A673 (cell line): ENCODE measurements around the gene MED15. TPM values are rescaled to one million over a fixed set of nuclear protein-coding genes. Genes with fewer than 3 reads are reported as not detected.

Source experiments
- BruUV-seq: library from RNA; stranded (reverse); fragments of 400-500 nt; replicated peaks from 2 replicates; lab custom pipeline; 2021; lab: Mats Ljungman, UMichigan
- CTCF ChIA-PET: fragments of 300-600 bp; sonication (Branson Sonifier 250); formaldehyde crosslinking; loops from one replicate; lab custom pipeline; 2022; ENCODE audit warnings: antibody characterized with exemption; lab: Charles Lee
- POLR2A ChIA-PET: fragments of 300-600 bp; sonication (Branson Sonifier 250); formaldehyde crosslinking; loops from one replicate; lab custom pipeline; 2022; ENCODE audit warnings: antibody characterized with exemption; ENCODE audit not compliant: low non-redundant PET; lab: Charles Lee
- DNase-seq: peaks from one replicate; pipeline ENCODE4 v3.0.0-alpha.2; 2015; ENCODE audit warnings: low spot score
- H3K27ac ChIP-seq: fragments of 200-600 bp; sonication (generic); 2 replicates; pipeline ENCODE4 v1.5.1; 2016; ENCODE audit warnings: mixed run types, low read depth, mild to moderate bottlenecking, mixed read lengths, antibody characterized with exemption, low read length; ENCODE audit not compliant: poor library complexity, severe bottlenecking
- H3K27me3 ChIP-seq: fragments of 200-600 bp; sonication (generic); replicated peaks from 2 replicates; pipeline ENCODE4 v1.6.1; 2017; ENCODE audit warnings: mixed run types, low read depth, mild to moderate bottlenecking, mixed read lengths, antibody characterized with exemption, low read length; ENCODE audit not compliant: insufficient read depth, poor library complexity
- H3K36me3 ChIP-seq: fragments of 200-600 bp; sonication (generic); 2 replicates; pipeline ENCODE4 v1.6.1; 2016; ENCODE audit warnings: mixed run types, mild to moderate bottlenecking, mixed read lengths, antibody characterized with exemption, low read length; ENCODE audit not compliant: insufficient read depth, poor library complexity, severe bottlenecking
- H3K4me1 ChIP-seq: fragments of 200-600 bp; sonication (generic); 2 replicates; pipeline ENCODE4 v1.6.1; 2017; ENCODE audit warnings: mixed run types, mild to moderate bottlenecking, mixed read lengths, antibody characterized with exemption, low read length; ENCODE audit not compliant: insufficient read depth, poor library complexity, severe bottlenecking
- H3K4me3 ChIP-seq: fragments of 200-600 bp; sonication (generic); 2 replicates; pipeline ENCODE4 v1.5.1; 2016; ENCODE audit warnings: low read depth, mixed run types, mild to moderate bottlenecking, mixed read lengths, low read length; ENCODE audit not compliant: poor library complexity, severe bottlenecking
- H3K9me3 ChIP-seq: fragments of 200-600 bp; sonication (generic); 2 replicates; pipeline ENCODE4 v1.6.1; 2016; ENCODE audit warnings: mixed run types, low read depth, mild to moderate bottlenecking, mixed read lengths, antibody characterized with exemption, low read length; ENCODE audit not compliant: poor library complexity, severe bottlenecking
- CTCF ChIP-seq: fragments of 300-800, 200-600 bp; sonication (generic); conservative IDR thresholded peaks from 2 replicates; pipeline ENCODE4 v1.5.1; 2017; ENCODE audit warnings: low read depth, mild to moderate bottlenecking, antibody characterized with exemption, low read length, moderate library complexity, mixed read lengths
- EZH2 ChIP-seq: fragments of 200-600 bp; sonication (generic); IDR thresholded peaks from 2 replicates; pipeline ENCODE4 v1.6.1; 2017; ENCODE audit warnings: borderline replicate concordance, low read depth, mild to moderate bottlenecking, mixed read lengths, antibody characterized with exemption, low read length; ENCODE audit not compliant: poor library complexity, severe bottlenecking
- intact Hi-C: fragments of 100-400 bp; cut with micrococcal nuclease; formaldehyde crosslinking; loops from one replicate; pipeline ENCODE4 v1.10.0; 2022; ENCODE audit not compliant: unreplicated experiment
- total RNA-seq: library from RNA; stranded (reverse); gene quantifications from 2 replicates; pipeline ENCODE4 v1.2.3, GENCODE V29; 2021

Gene MED15
- total RNA-seq, 1 experiment from 2014 or later = 96.2 TPM

DNA sequence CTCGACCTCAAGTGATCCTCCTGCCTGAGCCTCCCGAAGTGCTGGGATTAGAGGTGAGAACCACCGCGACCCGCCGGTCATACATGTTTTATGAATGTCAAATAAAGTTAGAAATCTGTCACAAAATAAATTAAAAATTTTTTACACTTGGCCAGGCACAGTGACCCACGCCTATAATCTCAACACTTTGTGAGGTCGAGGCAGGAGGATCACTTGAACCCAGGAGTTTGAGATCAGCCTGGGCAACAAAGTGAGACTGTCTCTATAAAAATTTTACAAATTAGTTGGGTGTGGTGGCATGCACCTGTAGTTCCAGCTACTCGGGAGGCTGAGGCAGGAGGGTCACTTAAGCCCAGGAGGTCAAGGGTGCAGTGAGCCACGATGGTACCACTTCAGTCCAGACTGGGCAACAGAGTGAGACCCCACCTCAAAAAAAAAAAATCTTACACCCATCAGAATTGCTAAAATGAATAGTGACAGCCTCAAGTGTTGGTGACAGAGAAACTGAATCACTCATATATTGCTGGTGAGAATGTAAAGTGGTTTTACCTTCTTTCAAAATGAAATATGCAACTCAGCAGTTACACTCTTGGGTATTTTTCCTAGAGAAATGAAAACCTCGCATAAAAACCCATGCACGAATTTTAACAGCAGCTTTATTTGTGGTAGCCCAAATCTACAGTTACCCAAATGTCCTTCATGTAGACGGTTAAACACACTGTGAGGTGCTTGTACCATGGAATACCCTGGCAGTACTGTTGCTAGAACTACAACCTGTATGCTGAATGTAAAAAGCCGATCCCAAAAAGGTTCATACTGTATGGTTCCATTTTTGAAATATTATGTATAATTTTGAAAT lies 55.4 kb downstream of the MED15 start:
- TF ChIP-seq EZH2 (no peak), CTCF (no peak)
- peaks cover 50% of the 10 kb centered on the region for H3K36me3 ChIP-seq
- H3K4me1 ChIP-seq = peaks cover 7% of the 10 kb centered on the region
- H3K27me3 ChIP-seq = no peaks in the 10 kb centered on the region
- intact Hi-C loops = loop anchor here (5.0 to 10.0 kb wide), 3 partner anchors 41 to 148 kb away; no protein-coding TSS in a partner anchor
- CTCF ChIA-PET = no interaction called here
- no TSS peak for BruUV-seq
- no peak for DNase-seq
- no peak overlapping the region for H3K27ac ChIP-seq
- no peak overlapping the region for H3K4me3 ChIP-seq
- H3K9me3 ChIP-seq = peaks cover 9% of the 10 kb centered on the region
- POLR2A ChIA-PET = no interaction called here

DNA sequence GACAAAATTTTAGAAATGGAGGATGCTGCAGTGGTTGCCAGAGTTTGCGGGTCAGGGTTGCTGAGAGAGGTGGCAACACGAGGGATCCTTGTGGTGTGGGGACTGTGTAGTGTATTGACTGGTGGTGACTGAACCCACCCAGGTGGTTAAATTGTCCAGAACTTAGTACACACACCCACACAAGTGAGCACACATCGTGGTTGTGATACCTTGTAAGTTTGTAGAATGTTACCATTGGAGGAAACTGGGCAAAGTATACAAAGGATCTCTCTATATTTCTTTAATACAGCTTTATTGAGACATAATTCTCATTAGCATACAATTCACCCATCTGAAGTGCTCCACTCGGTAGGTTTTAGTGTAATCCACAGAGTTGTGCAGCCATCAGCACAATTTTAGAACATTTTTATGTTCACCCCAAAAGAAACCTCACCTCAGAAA lies 56.1 kb downstream of the MED15 start:
- H3K4me1 ChIP-seq = peaks cover 7% of the 10 kb centered on the region
- no peaks in the 10 kb centered on the region for H3K27me3 ChIP-seq
- no TSS peak for BruUV-seq
- ChIA-PET POLR2A (no interaction called here), CTCF (interaction anchor here (0.7 kb wide), 1 partner anchor 13 kb away, joined by 3 read pairs; no protein-coding TSS in a partner anchor)
- no peak overlapping the region for H3K4me3 ChIP-seq
- intact Hi-C loops = loop anchor here (5.0 to 10.0 kb wide), 3 partner anchors 41 to 149 kb away; no protein-coding TSS in a partner anchor
- peak overlapping the region; percentile 15 for H3K27ac ChIP-seq
- TF ChIP-seq EZH2 (no peak), CTCF (no peak)
- peaks cover 51% of the 10 kb centered on the region for H3K36me3 ChIP-seq
- no peak for DNase-seq
- H3K9me3 ChIP-seq = peaks cover 8% of the 10 kb centered on the region

GRCh38 chr22:20563941-20564371 lies 56.5 kb downstream of the MED15 start:
- CTCF ChIA-PET = interaction anchor here (0.6 to 1.1 kb wide), 7 partner anchors 9 to 455 kb away, joined by 3 to 5 read pairs (median 3); no protein-coding TSS in a partner anchor

More at GRCh38 chr22:20563941-20564371, 56.5 kb downstream of the MED15 start:
- Histone ChIP-seq H3K9me3 (peaks cover 3% of the 10 kb centered on the region), H3K27ac (peak overlapping the region; percentile 15), H3K36me3 (peaks cover 48% of the 10 kb centered on the region), H3K27me3 (no peaks in the 10 kb centered on the region), H3K4me3 (peak overlapping the region; percentile 0), H3K4me1 (peaks cover 7% of the 10 kb centered on the region)
- intact Hi-C loops = loop anchor here (5.0 to 10.0 kb wide), 3 partner anchors 42 to 149 kb away; no protein-coding TSS in a partner anchor
- TF ChIP-seq EZH2 (no peak), CTCF (no peak)
- POLR2A ChIA-PET = no interaction called here
- BruUV-seq = TSS peak; percentile 81
- peak; percentile 60 for DNase-seq
